Fibroblast of the aortic adventitia (primary cell): Measurements from ENCODE around the gene PRDM5. TPM values are rescaled to one million over a fixed set of nuclear protein-coding genes. Genes with fewer than 3 reads are reported as not detected.

Experiments used
- DNase-seq: peaks from one replicate; pipeline ENCODE4 v3.0.0-alpha.2; 2010; ENCODE audit warnings: low read depth
- H3K4me3 ChIP-seq: 2 replicates; pipeline ENCODE4 v1.5.1; 2011; ENCODE audit warnings: low read depth, mild to moderate bottlenecking, control low read depth, low read length, moderate library complexity
- CTCF ChIP-seq: IDR thresholded peaks from 2 replicates; pipeline ENCODE4 v1.5.1; 2011; ENCODE audit warnings: mild to moderate bottlenecking, low read length, control low read depth, inconsistent platforms; ENCODE audit not compliant: insufficient read depth
- total RNA-seq: library from RNA; depleted of rRNA; stranded (reverse); fragments of >200 nt; gene quantifications from 2 replicates; pipeline ENCODE4 v1.2.3, GENCODE V29; 2012; ENCODE audit warnings: low replicate concordance

The PRDM5 gene
- total RNA-seq, 1 donor: 25.8 TPM

GRCh38 chr4:120728892-120729675, 193.4 kb downstream of the PRDM5 start:
- no peak for TF ChIP-seq CTCF
- no peak overlapping the region for H3K4me3 ChIP-seq
- DNase-seq: no peak

- TF ChIP-seq CTCF: no peak
Measured at GRCh38 chr4:120725639-120726580, 196.6 kb downstream of the PRDM5 start.

GRCh38 chr4:120724656-120725055, 197.9 kb downstream of the PRDM5 start:
- TF ChIP-seq CTCF: no peak
- no peak overlapping the region for H3K4me3 ChIP-seq
- no peak for DNase-seq

More at GRCh38 chr4:120725639-120726580, 196.6 kb downstream of the PRDM5 start:
- no peak overlapping the region for H3K4me3 ChIP-seq
- DNase-seq: no peak

- TF ChIP-seq CTCF: no peak
- peak; percentile 21 for DNase-seq
- no peak overlapping the region for H3K4me3 ChIP-seq
Measured at GRCh38 chr4:120723986-120724385, 198.5 kb downstream of the PRDM5 start.

DNA sequence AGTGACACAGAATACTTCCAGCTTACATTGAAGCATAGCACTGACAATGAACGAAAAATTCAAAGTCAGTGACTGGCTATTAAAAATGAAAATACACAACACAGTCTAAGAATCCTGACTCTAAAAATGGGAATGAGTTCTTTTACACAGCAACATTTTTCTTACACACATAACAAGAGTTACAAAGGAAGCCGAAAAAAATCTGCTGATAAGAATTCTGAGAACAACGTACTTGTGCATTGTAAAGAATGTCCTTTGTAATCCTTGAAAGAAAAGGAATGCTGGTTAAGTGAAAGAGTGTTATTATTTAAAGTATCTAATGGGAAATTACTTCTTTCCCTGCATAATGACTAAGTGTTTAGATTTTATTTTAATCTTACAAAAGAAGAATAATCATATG, 199.4 kb downstream of the PRDM5 start:
- DNase-seq: no peak
- no peak overlapping the region for H3K4me3 ChIP-seq
- no peak for TF ChIP-seq CTCF

- no peak for DNase-seq
- no peak for TF ChIP-seq CTCF
- no peak overlapping the region for H3K4me3 ChIP-seq
Measured at GRCh38 chr4:120722655-120723054, 199.9 kb downstream of the PRDM5 start.
